Thyroid gland (tissue), 4 donors: Measurements from ENCODE around the gene CAMK2G. TPM values are rescaled to one million over a fixed set of nuclear protein-coding genes. Genes with fewer than 3 reads are reported as not detected.
A peak's percentile ranks its signal among the peaks of the same experiment; 100 is the strongest.

ENCODE experiments used
- DNase-seq, 2 donors: peaks; one replicate each; pipeline ENCODE4 v3.0.0-alpha.2; 2019
- H3K27ac ChIP-seq, 3 donors: fragments of 200-600 bp; sonication (generic); 1 replicate in 2 of 3; 2 replicates in 1 of 3; pipeline ENCODE4 v1.5.1; 2016 to 2019; ENCODE audit warnings: mild to moderate bottlenecking in 1 of 3, moderate library complexity in 1 of 3
- H3K27me3 ChIP-seq: fragments of 200-600 bp; sonication (generic); one replicate; pipeline ENCODE4 v1.5.1; 2019
- H3K36me3 ChIP-seq, 2 donors: fragments of 200-600 bp; sonication (generic); one replicate each; pipeline ENCODE4 v1.5.1; 2016 to 2019
- H3K4me1 ChIP-seq, 2 donors: fragments of 200-600 bp; sonication (generic); one replicate each; pipeline ENCODE4 v1.5.1; 2017 to 2019
- H3K4me3 ChIP-seq, 3 donors: fragments of 200-600 bp; sonication (generic); replicated peaks in 1 of 3; 1 replicate in 2 of 3; 2 replicates in 1 of 3; pipeline ENCODE4 v1.5.1; 2016; ENCODE audit warnings: mild to moderate bottlenecking in 1 of 3
- H3K9me3 ChIP-seq: fragments of 200-600 bp; sonication (generic); one replicate; pipeline ENCODE4 v1.5.1; 2017
- CTCF ChIP-seq, 6 experiments: fragments of 200-600 bp in 3 of 6; fragments of 450-650 bp in 3 of 6; sonication (generic) in 3 of 6; IDR thresholded peaks; one replicate each; pipeline ENCODE4 v1.5.1; 2016 to 2019; ENCODE audit warnings: antibody characterized with exemption in 6 of 6, mild to moderate bottlenecking in 2 of 6, inconsistent platforms in 1 of 6, moderate library complexity in 1 of 6
- POLR2A ChIP-seq, 2 donors: fragments of 450-650 bp; IDR thresholded peaks; one replicate each; pipeline ENCODE4 v1.6.1; 2017; ENCODE audit warnings: antibody characterized with exemption in 2 of 2, mild to moderate bottlenecking in 2 of 2, moderate library complexity in 1 of 2
- WGBS, 2 donors: methylation state at CpG; one replicate each; pipeline ENCODE4 v1.1.5; 2017; 5-methylcytosine and 5-hydroxymethylcytosine counted together
- intact Hi-C: fragments of 100-400 bp; cut with DNase I; formaldehyde crosslinking; loops from one replicate; pipeline ENCODE4 v1.15.1; 2023
- total RNA-seq, 4 donors: library from RNA; depleted of rRNA; stranded (reverse); fragments of >200 nt; gene quantifications; one replicate each; pipeline ENCODE4 v1.2.3, GENCODE V29; 2016

The CAMK2G gene
- total RNA-seq, 4 donors from 2014 or later, result 21.2 to 27.4 (median 22.3) TPM

- no peaks in the 10 kb centered on the region for H3K9me3 ChIP-seq
- TF ChIP-seq POLR2A (IDR thresholded peaks at IDR 0.05) (no peak), CTCF (IDR thresholded peaks at IDR 0.05) (no peak)
- no peaks in the 10 kb centered on the region for H3K27me3 ChIP-seq
These were observed 95.3 kb downstream of the CAMK2G start for GRCh38 chr10:73779018-73779417.

GRCh38 chr10:73774637-73775036 is 99.7 kb downstream of the CAMK2G start:
- WGBS, 2 donors, result 40 to 55% methylated on average over 5 of the region's 5 CpGs

More at GRCh38 chr10:73779018-73779417, 95.3 kb downstream of the CAMK2G start:
- no peak overlapping the region for H3K27ac ChIP-seq
- peaks cover 24 to 32% of the 10 kb centered on the region in 2 donors for H3K4me1 ChIP-seq
- DNase-seq, result no peak
- intact Hi-C loops, result no loop called here
- WGBS, 2 donors, result 93 to 94% methylated on average over 5 of the region's 5 CpGs
- H3K36me3 ChIP-seq, result peaks cover 12% of the 10 kb centered on the region in 2 donors
- H3K4me3 ChIP-seq, result no peak overlapping the region

GRCh38 chr10:73773152-73773879 is 101.0 kb downstream of the CAMK2G start:
- peak overlapping the region; percentile 16 to 98 (median 94) for H3K4me3 ChIP-seq
- no peaks in the 10 kb centered on the region for H3K27me3 ChIP-seq
- TF ChIP-seq POLR2A (IDR thresholded peaks at IDR 0.05) (no peak), CTCF (IDR thresholded peaks at IDR 0.05) (no peak)
- intact Hi-C loops, result no loop called here
- H3K9me3 ChIP-seq, result no peaks in the 10 kb centered on the region
- WGBS, 2 donors, result 1 to 2% methylated on average over 26 to 27 of the region's 29 CpGs
- peaks cover 32 to 39% of the 10 kb centered on the region in 2 donors for H3K36me3 ChIP-seq
- peaks cover 26 to 31% of the 10 kb centered on the region in 2 donors for H3K4me1 ChIP-seq
- peak overlapping the region; percentile 80 to 99 (median 89) for H3K27ac ChIP-seq
- DNase-seq, result peak; percentile 41 to 50

More at GRCh38 chr10:73774637-73775036, 99.7 kb downstream of the CAMK2G start:
- intact Hi-C loops, result no loop called here
- Histone ChIP-seq H3K4me1 (peaks cover 26 to 31% of the 10 kb centered on the region in 2 donors), H3K4me3 (no peak overlapping the region), H3K36me3 (peaks cover 26 to 29% of the 10 kb centered on the region in 2 donors), H3K27me3 (no peaks in the 10 kb centered on the region), H3K9me3 (no peaks in the 10 kb centered on the region), H3K27ac (no peak overlapping the region)
- no peak for DNase-seq
- TF ChIP-seq POLR2A (IDR thresholded peaks at IDR 0.05), result no peak
- TF ChIP-seq CTCF (IDR thresholded peaks at IDR 0.05), result no peak

- peaks cover 38 to 47% of the 10 kb centered on the region in 2 donors for H3K36me3 ChIP-seq
- 0 to 2% methylated on average over 7 to 21 of the region's 101 CpGs for WGBS, 2 donors
- peaks cover 26 to 31% of the 10 kb centered on the region in 2 donors for H3K4me1 ChIP-seq
- intact Hi-C loops, result no loop called here
- peak; percentile 86 to 90 for DNase-seq
- no peaks in the 10 kb centered on the region for H3K27me3 ChIP-seq
- peak in 1 of 6 experiments; percentile 5 for TF ChIP-seq CTCF (IDR thresholded peaks at IDR 0.05)
- TF ChIP-seq POLR2A (IDR thresholded peaks at IDR 0.05), result peak; percentile 60 to 89
- no peaks in the 10 kb centered on the region for H3K9me3 ChIP-seq
- peak overlapping the region; percentile 59 to 98 (median 94) for H3K4me3 ChIP-seq
- peak overlapping the region; percentile 80 to 99 (median 89) for H3K27ac ChIP-seq
These were observed 101.8 kb downstream of the CAMK2G start for GRCh38 chr10:73772281-73773151.
